ENCODE results near the gene STK32B. TPM values are rescaled to one million over a fixed set of nuclear protein-coding genes. Genes with fewer than 3 reads are reported as not detected.

The STK32B gene
- total and polyA plus RNA-seq, 2 donors (not counting 1 experiment from before 2014, with no cell fraction given): 0.22 to 0.30 TPM

- POLR2A ChIA-PET: no interaction called here
- Histone ChIP-seq H4K20me1 (ENCODE audit: control insufficient read depth, insufficient read depth, low read length, poor library complexity, severe bottlenecking) (no peaks in the 10 kb centered on the region), H3K9me3 (ENCODE audit: control extremely low read depth in 1 of 3, control insufficient read depth in 2 of 3, insufficient read depth in 1 of 3, low read length in 2 of 3) (peaks cover 0 to 3% (median 0%) of the 10 kb centered on the region in 3 donors), H3K4me2 (replicated peaks; ENCODE audit: low read depth, low read length, poor library complexity, severe bottlenecking) (no peak overlapping the region), H3K27me3 (replicated peaks in 1 of 4; ENCODE audit: control extremely low read depth in 1 of 4, control insufficient read depth in 3 of 4, insufficient read depth in 4 of 4, low read length in 3 of 4) (peaks cover 0 to 2% (median 0%) of the 10 kb centered on the region in 4 experiments), H3K79me2 (ENCODE audit: control insufficient read depth, insufficient read depth, low read length) (no peaks in the 10 kb centered on the region), H3K9ac (ENCODE audit: low read length) (no peak overlapping the region), H2AFZ (ENCODE audit: insufficient read depth, low read depth, low read length, poor library complexity, severe bottlenecking) (no peak overlapping the region), H3K27ac (ENCODE audit: low read length in 2 of 2) (no peak overlapping the region), H3K4me3 (ENCODE audit: control extremely low read depth in 1 of 5, extremely low read depth in 1 of 5, insufficient read depth in 1 of 5, low read depth in 2 of 5, low read length in 4 of 5) (no peak overlapping the region), H3K4me1 (ENCODE audit: control insufficient read depth in 2 of 2, insufficient read depth in 2 of 2, low read length in 2 of 2) (no peaks in the 10 kb centered on the region), H3K36me3 (replicated peaks in 1 of 2; ENCODE audit: control extremely low read depth in 1 of 2, control insufficient read depth in 1 of 2, extremely low read depth in 1 of 2, insufficient read depth in 2 of 2, low read length in 1 of 2) (no peaks in the 10 kb centered on the region)
- peaks cover 2% of the 10 kb centered on the region for H3K27me3 Mint-ChIP-seq
- DNase-seq: no peak
- TF ChIP-seq CTCF (IDR thresholded peaks at IDR 0.05) (no peak), EZH2 (IDR thresholded peaks at IDR 0.05; ENCODE audit: borderline replicate concordance, insufficient read depth, low read depth, low read length, poor library complexity, severe bottlenecking) (no peak)
- ATAC-seq (ENCODE audit: low read depth): no peak
- intact Hi-C loops (cut with micrococcal nuclease): no loop called here
- H3K9me3 Mint-ChIP-seq (ENCODE audit: insufficient read depth): peaks cover 3% of the 10 kb centered on the region
- CTCF ChIA-PET: no interaction called here
- no peak overlapping the region for H3K4me3 Mint-ChIP-seq
- H3K4me1 Mint-ChIP-seq: no peaks in the 10 kb centered on the region
- no peak overlapping the region for H3K27ac Mint-ChIP-seq
Measured at GRCh38 chr4:5300283-5300682, 249.0 kb downstream of the STK32B start.

- Histone ChIP-seq H3K27me3 (replicated peaks in 1 of 4; ENCODE audit: control extremely low read depth in 1 of 4, control insufficient read depth in 3 of 4, insufficient read depth in 4 of 4, low read length in 3 of 4) (peaks cover 0 to 3% (median under 1%) of the 10 kb centered on the region in 4 experiments), H3K36me3 (replicated peaks in 1 of 2; ENCODE audit: control extremely low read depth in 1 of 2, control insufficient read depth in 1 of 2, extremely low read depth in 1 of 2, insufficient read depth in 2 of 2, low read length in 1 of 2) (no peaks in the 10 kb centered on the region), H3K9ac (ENCODE audit: low read length) (no peak overlapping the region), H3K9me3 (ENCODE audit: control extremely low read depth in 1 of 3, control insufficient read depth in 2 of 3, insufficient read depth in 1 of 3, low read length in 2 of 3) (peaks cover 0 to 4% (median 0%) of the 10 kb centered on the region in 3 donors), H3K27ac (ENCODE audit: low read length in 2 of 2) (no peak overlapping the region), H3K4me2 (replicated peaks; ENCODE audit: low read depth, low read length, poor library complexity, severe bottlenecking) (no peak overlapping the region), H3K79me2 (ENCODE audit: control insufficient read depth, insufficient read depth, low read length) (no peaks in the 10 kb centered on the region), H4K20me1 (ENCODE audit: control insufficient read depth, insufficient read depth, low read length, poor library complexity, severe bottlenecking) (no peaks in the 10 kb centered on the region), H2AFZ (ENCODE audit: insufficient read depth, low read depth, low read length, poor library complexity, severe bottlenecking) (no peak overlapping the region), H3K4me3 (ENCODE audit: control extremely low read depth in 1 of 5, extremely low read depth in 1 of 5, insufficient read depth in 1 of 5, low read depth in 2 of 5, low read length in 4 of 5) (no peak overlapping the region), H3K4me1 (ENCODE audit: control insufficient read depth in 2 of 2, insufficient read depth in 2 of 2, low read length in 2 of 2) (no peaks in the 10 kb centered on the region)
- ATAC-seq (ENCODE audit: low read depth) (no peak), DNase-seq (no peak)
- Mint-ChIP-seq H3K4me1 (no peaks in the 10 kb centered on the region), H3K27ac (no peak overlapping the region), H3K9me3 (ENCODE audit: insufficient read depth) (peaks cover 6% of the 10 kb centered on the region), H3K27me3 (peaks cover 12% of the 10 kb centered on the region), H3K4me3 (no peak overlapping the region)
- WGBS (ENCODE audit: insufficient coverage): 91% methylated on average over 3 of the region's 3 CpGs
- intact Hi-C loops (cut with micrococcal nuclease): no loop called here
- CTCF ChIA-PET: no interaction called here
- POLR2A ChIA-PET: no interaction called here
- TF ChIP-seq EZH2 (IDR thresholded peaks at IDR 0.05; ENCODE audit: borderline replicate concordance, insufficient read depth, low read depth, low read length, poor library complexity, severe bottlenecking): no peak
- no peak for TF ChIP-seq CTCF (IDR thresholded peaks at IDR 0.05)
Measured at GRCh38 chr4:5307928-5308327, 256.6 kb downstream of the STK32B start.
